Hypothalamus (tissue), 51 donors: ENCODE measurements around the gene KRTAP10-2.
"Not testable (repeated sequence)": the region's sequence is repeated elsewhere in the genome, so short reads cannot be mapped to it uniquely, and the experiment has no call there.

Source experiments
- DNase-seq, 51 donors: peaks; one replicate each; lab custom pipeline; 2025; lab: John Stamatoyannopoulos, UW

KRTAP10-2 gene

DNA sequence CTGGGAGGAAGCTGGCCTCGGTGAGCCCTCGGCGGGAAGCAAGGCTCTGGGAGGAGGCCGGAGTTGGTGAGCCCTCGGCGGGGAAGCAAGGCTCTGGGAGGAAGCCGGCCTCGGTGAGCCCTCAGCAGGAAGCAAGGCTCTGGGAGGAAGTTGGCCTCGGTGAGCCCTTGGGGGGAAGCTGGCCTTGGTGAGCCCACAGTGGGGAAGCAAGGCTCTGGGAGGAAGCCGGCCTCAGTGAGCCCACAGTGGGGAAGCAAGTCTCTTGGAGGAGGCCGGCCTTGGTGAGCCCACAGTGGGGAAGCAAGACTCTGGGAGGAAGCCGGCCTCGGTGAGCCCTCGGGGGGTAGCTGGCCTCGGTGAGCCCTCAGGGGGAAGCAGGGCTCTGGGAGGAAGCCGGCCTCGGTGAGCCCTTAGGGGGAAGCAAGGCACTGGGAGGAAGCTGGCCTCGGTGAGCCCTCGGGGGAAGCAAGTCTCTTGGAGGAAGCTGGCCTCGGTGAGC is 47.4 kb downstream of the KRTAP10-2 start:
- peak in 1 of 51 donors; percentile 7 for DNase-seq

DNA sequence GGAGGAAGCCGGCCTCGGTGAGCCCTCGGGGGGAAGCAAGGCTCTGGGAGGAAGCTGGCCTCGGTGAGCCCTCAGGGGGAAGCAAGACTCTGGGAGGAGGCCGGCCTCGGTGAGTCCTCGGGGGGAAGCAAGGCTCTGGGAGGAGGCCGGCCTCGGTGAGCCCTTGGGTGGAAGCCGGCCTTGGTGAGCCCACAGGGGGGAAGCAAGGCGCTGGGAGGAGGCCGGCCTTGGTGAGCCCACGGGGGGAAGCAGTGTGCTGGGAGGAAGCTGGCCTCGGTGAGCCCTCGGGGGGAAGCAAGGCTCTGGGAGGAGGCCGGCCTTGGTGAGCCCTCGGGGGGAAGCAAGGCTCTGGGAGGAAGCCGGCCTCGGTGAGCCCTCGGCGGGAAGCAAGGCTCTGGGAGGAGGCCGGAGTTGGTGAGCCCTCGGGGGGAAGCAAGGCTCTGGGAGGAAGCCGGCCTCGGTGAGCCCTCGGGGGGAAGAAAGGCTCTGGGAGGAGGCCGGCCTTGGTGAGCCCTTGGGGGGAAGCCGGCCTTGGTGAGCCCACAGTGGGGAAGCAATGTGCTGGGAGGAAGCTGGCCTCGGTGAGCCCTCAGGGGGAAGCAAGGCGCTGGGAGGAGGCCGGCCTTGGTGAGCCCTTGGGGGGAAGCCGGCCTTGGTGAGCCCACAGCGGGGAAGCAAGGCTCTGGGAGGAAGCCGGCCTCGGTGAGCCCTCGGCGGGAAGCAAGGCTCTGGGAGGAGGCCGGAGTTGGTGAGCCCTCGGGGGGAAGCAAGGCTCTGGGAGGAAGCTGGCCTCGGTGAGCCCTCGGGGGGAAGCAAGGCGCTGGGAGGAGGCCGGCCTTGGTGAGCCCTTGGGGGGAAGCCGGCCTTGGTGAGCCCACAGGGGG is 48.1 kb downstream of the KRTAP10-2 start:
- DNase-seq = not testable (repeated sequence)

GRCh38 chr21:44502171-44502958 is 48.9 kb downstream of the KRTAP10-2 start:
- DNase-seq = no peak
